ENCODE data around the gene ELMOD1.

ELMOD1 gene

GRCh38 chr11:107688322-107688918, 97.5 kb downstream of the ELMOD1 start:
- no peak for DNase-seq (ENCODE audit: low read depth)

- DNase-seq (ENCODE audit: low read depth), result peak; percentile 44
Observed at GRCh38 chr11:107689317-107690202, 98.6 kb downstream of the ELMOD1 start.

GRCh38 chr11:107691000-107691750, 100.2 kb downstream of the ELMOD1 start:
- DNase-seq (ENCODE audit: low read depth), result no peak

GRCh38 chr11:107695446-107695845, 104.5 kb downstream of the ELMOD1 start:
- no peak for DNase-seq (ENCODE audit: low read depth)

- DNase-seq (ENCODE audit: low read depth), result no peak
Observed at GRCh38 chr11:107696140-107696539, 105.2 kb downstream of the ELMOD1 start.

GRCh38 chr11:107697291-107697690, 106.3 kb downstream of the ELMOD1 start:
- no peak for DNase-seq (ENCODE audit: low read depth)

GRCh38 chr11:107699371-107700285, 108.7 kb downstream of the ELMOD1 start:
- DNase-seq (ENCODE audit: low read depth), result no peak

- no peak for DNase-seq (ENCODE audit: low read depth)
Observed at GRCh38 chr11:107702109-107702660, 111.2 kb downstream of the ELMOD1 start.

- no peak for DNase-seq (ENCODE audit: low read depth)
Observed at GRCh38 chr11:107702723-107703122, 111.8 kb downstream of the ELMOD1 start.

GRCh38 chr11:107704451-107704850, 113.5 kb downstream of the ELMOD1 start:
- no peak for DNase-seq (ENCODE audit: low read depth)

- no peak for DNase-seq (ENCODE audit: low read depth)
Observed at GRCh38 chr11:107705027-107705426, 114.1 kb downstream of the ELMOD1 start.

- DNase-seq (ENCODE audit: low read depth), result no peak
Observed at GRCh38 chr11:107706531-107706930, 115.6 kb downstream of the ELMOD1 start.

GRCh38 chr11:107707215-107707671, 116.3 kb downstream of the ELMOD1 start:
- DNase-seq (ENCODE audit: low read depth), result no peak

- no peak for DNase-seq (ENCODE audit: low read depth)
Observed at GRCh38 chr11:107707807-107708206, 116.9 kb downstream of the ELMOD1 start.

GRCh38 chr11:107708792-107709191, 117.8 kb downstream of the ELMOD1 start:
- DNase-seq (ENCODE audit: low read depth), result no peak

- DNase-seq (ENCODE audit: low read depth), result no peak
Observed at GRCh38 chr11:107710301-107710700, 119.4 kb downstream of the ELMOD1 start.

- no peak for DNase-seq (ENCODE audit: low read depth)
Observed at GRCh38 chr11:107711861-107712755, 121.2 kb downstream of the ELMOD1 start, which contains the start of gene SLN. Gene SLN (minus strand): TSS chr11:107712056.

GRCh38 chr11:107713009-107713408, 122.1 kb downstream of the ELMOD1 start:
- DNase-seq (ENCODE audit: low read depth), result no peak

All from stimulated activated CD4-positive, alpha-beta T cell treated with anti-CD3 and anti-CD28 coated beads, Interleukin-2, amount 100 ng/mL, for 4 hours (primary cell).